GM21515 (cell line): ENCODE results near the gene AMIGO3.
A peak's percentile ranks its signal among the peaks of the same experiment; 100 is the strongest.
"Not testable (repeated sequence)": the region's sequence is repeated elsewhere in the genome, so short reads cannot be mapped to it uniquely, and the experiment has no call there.

Experiments used
- ATAC-seq: cut with Tn5 transposase; IDR thresholded peaks from one replicate; pipeline ENCODE4 v1.9.1; 2021; ENCODE audit not compliant: unreplicated experiment

The AMIGO3 gene

DNA sequence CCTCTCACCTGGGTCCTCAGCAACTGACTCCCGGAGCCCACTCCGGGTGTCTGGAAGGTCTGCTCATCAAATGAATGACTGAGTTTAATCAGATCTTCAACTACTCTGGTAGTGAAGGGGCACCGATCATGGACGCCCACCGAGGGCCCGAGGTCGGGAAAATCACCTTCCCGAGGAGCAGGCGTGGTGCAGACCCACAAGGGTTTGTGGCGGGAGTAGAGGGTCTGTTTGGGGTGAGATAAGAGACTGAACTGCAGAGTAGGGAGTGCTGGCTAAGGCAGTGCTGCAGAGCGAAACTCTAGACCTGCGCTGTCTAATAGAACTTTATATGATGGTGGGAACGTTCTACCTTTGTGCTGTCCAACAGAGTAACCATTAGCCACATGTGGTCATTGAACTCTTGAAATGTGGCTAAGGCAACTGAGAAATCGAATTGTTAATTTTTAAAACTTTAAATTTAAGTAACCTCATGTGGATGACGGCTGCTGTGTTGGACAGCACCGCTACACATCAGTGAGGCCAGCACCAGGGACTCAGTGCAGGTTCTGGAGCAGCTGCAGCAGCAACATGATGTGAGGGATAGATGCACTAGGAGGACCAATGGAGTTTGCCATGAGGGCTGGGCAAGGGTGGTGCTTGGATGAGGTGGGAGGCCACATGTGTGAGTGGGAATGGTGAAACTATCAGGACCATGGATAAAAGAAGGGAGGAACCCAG lies 29.4 kb downstream of the AMIGO3 start:
- not testable (repeated sequence) for ATAC-seq

DNA sequence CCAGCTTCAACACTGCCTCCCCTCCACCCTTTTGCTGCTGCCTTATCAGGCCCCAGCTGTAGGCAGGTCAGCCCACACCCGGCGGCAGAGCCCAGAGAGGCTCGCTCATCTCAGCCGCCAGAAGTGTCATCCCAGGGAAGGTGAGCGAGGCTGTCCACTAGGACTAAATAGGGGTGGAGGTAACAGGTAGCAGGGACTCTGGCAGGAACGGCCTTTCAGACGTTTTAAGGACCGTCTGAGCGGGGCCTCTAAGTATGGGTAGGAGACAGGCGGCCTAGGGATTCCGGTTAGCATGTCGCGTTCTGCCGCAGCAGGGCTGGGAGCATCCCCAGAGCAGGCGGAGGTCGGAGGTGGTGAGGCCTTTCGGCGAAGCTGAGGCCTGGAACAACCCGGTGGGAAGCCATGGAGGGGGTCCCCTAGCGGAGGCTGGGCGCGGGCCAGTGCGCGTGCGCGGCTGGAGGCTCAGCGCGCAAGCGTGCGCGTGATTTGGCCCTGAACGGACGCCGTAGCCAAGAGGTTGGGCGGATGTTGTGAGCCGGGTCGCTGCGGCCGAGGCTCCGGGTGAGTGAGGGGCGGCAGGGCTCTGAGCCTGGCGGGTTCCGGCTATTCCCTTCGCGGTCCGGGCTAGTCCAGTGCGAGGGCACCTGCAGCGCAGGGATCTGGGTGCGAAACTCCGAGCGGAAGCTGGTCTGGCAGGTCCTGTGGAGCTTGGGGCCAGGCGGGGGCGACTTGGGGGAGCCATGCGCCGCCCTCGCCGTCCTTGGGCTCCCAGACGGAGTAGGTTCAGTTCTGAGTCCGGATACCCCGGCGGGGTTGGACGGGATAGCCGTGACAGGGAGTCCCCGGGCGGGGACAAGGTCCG lies 30.2 kb downstream of the AMIGO3 start, which contains the start of the genes MST1 and RNF123:
MST1 (minus strand) TSS at position 429 of the 862 bp plus-strand sequence. CDS start 783 bp downstream, outside the sequence.
RNF123 (plus strand) TSS at position 512 of the 862 bp plus-strand sequence. CDS start 1,609 bp downstream, outside the sequence.
- ATAC-seq: peak; percentile 49

DNA sequence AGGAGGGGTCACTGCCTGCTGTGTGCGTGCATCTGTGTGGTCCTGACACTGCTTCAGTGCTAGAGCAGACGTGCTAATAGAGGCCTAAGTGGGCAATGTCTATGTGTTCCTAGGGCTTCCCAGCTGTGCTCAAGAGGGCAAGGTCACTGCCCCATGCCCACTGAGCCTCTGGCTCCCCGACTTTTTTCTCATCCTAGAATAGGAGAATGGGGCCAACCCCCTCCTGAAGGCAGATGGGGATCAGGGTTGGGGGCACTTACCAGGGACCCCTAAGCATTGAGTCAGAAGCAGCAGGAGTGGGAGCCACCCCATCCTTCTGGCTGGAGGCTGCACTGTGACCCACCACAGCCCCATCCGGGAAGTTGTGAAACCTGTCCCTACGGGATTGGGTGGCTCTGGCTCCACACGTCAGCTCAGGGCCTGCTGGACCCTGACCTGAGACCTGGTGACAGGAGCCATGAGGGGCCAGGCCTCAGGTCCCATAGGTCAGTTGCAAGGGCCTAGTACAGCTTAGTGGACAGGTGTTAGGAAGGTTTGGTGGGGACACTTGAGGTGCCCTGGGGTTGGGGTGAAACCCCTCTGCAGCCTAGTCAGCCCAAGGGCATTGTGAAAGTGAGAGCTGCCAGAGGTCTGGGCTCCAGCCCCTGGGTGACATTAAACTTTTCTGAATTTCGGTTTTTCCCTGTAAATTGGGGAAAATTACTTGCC lies 31.0 kb downstream of the AMIGO3 start:
- ATAC-seq: peak; percentile 4

DNA sequence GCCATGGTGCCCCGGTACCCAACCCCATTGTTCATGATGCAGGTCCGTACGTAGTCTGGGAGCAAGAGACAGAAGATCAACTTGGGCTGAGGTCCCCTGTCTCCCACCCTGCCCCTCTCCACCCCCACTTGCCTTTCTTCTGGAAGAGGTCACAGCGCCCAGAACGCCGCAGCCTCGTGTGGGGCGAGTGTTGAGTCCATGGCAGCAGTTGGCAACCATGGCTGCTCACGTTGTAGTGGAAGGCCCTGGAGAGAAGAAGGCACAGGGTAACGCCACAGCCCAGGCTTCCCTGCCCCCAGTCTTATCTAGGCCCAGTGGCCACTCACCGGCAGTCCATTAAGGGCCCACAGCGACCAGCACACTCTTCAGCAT lies 32.1 kb downstream of the AMIGO3 start:
- not testable (repeated sequence) for ATAC-seq

DNA sequence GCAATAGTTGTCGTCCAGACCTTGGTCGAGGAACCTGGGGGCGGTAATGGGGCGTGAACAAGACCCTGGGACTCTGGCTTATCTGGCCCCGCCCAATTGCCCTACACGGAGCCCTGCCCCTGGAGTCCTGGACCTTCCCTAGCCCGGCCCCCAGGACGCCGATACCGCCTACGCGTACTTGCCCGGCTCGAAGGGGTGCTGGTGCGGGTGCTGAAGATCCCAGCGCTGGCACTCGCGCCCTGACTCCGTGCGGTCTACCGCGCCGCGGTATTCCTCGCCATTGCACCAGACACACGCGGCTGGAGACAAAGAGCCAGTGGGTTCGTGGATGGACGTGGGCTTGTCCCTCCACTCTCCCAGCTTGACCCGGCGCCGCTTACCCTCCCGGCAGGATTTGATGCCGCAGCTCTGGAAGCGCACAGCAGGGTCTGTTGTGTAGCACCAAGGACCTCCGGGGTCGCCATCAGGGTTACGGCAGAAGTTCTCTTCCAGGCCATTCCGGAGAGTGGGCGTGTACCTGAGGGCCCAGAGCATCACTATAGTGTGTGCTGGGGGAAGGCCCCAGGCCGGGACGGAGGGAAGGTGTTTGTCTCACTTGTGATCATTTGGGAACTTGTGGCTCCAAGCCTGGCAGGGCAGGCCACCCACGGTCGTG lies 32.6 kb downstream of the AMIGO3 start:
- ATAC-seq: not testable (repeated sequence)

DNA sequence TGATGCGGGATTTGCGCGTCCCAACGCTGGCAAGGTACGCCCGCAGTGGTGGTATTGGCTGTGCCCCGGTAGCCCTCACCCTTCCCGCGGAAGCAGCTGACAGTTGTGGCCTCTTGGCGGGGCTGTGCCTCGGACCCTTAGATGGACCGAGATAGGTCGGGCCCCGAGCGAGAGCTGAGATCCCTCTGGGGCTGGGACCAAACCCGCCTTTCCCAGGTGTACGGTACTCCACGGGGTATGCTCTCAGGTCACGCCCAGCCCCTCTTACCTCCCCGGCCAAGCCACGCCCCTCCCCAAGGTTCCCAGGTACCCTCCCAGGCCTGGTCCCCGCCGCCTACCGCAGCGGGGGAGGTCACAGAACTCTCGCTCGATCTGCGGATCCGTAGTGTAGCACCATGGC lies 33.1 kb downstream of the AMIGO3 start:
- ATAC-seq: not testable (repeated sequence)

DNA sequence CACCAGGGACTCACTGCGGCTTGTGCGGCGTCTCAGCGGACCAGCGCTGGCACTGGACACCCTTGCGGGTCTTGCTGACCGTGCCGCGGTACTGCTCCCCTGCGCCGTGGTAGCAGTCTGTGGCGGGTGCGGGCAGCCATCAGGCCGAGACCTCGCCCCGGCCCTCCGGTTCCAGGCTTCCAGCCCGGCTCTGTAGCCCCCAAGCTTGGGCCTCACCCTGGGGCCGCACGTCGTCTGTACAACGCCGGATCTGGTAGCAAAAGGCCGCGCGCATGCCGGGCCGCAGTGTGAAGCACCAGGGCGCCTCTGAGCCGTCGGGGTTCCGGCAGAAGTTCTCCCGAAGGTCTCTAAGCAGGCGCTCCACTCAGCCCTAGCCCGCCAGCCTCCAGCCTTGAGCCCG lies 33.6 kb downstream of the AMIGO3 start:
- ATAC-seq: not testable (repeated sequence)

DNA sequence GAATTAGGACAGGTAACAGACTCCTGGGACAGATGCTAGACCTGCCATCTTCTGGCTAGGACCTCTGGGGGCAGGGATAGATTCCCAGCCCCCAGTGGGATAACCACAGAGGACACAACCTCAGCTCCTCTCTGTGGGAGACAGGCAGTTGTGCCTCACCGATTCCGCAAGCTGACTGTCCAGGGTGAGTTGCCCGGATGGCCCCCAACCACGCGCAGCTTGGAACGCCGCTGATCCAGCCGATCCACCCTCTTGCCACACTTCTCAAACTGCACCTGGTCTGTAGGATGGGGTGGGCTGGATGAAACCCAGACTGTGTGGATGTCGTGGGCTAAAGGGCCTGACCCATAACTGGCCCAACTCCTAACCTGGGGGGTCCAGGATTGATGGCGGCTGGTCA lies 34.4 kb downstream of the AMIGO3 start:
- ATAC-seq: not testable (repeated sequence)

DNA sequence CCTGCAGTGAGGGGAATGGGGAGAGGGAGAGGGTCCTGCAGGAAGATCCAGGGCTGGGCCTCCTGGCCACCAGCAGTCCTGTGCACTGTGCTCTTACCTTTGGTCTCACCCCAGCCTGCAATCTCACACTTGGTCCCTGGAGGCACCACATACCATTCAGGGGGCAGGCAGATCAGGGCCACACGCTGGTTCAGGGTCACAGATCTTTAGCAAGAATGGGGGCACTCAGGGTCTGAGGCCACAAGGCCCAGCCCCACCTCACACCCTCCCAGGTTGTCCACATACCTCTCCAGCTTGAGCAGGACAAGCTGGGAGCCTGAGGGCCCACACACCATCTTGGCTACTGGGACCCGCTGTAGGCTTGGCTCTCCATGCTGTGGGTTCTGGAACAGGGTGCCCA lies 35.0 kb downstream of the AMIGO3 start:
- not testable (repeated sequence) for ATAC-seq

DNA sequence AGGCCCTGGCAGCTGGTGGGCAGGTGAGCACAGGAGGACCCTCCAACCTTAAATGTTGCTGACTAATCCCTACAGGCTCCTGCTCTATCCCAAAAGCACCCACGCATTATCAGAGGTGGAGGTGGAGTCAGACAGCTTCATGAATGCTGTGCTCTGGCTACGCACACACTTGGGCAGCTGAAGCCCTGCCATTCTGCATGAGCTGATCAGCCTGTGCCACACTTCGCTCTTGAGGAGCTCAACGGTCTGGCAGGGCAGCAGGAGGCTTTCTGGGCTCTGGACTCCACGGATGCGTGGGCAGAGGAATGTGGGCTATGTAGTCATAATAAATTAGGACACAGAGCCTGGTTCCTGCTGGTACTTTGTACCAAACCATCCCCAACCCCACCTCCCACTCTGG lies 36.3 kb downstream of the AMIGO3 start:
- ATAC-seq: no peak

DNA sequence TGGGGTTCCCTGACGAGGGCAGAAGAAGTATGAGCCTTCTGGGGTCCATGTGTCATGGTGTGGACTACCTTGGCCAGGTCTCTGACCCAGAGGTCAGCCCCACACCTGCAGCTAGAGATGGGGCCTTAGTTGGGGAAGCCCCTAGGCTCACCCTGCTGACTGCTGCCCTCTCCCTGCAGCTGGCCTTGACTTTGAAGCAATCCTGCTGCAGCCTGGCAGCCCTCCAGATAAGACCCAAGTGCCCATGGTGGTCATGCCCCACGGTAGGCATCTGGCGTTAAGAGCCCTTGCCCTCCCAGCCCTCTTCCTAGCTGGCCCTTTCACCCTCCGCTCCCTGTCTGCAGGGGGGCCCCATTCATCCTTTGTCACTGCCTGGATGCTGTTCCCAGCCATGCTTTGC lies 37.9 kb downstream of the AMIGO3 start:
- ATAC-seq: no peak

DNA sequence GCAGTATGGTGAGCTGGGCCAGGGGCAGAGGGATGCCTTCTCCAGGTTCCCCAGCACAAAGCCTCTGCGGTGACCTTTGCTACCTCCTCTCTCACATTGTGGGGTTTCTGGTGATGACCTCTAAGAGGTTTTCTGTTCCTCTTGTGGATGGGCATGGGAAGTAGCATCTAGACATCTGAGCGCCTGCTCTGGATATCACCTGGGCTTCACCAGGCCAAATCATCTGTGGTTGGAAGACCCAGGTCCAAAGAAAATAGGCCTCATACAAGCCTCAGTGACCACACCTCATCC lies 38.3 kb downstream of the AMIGO3 start:
- ATAC-seq: no peak

DNA sequence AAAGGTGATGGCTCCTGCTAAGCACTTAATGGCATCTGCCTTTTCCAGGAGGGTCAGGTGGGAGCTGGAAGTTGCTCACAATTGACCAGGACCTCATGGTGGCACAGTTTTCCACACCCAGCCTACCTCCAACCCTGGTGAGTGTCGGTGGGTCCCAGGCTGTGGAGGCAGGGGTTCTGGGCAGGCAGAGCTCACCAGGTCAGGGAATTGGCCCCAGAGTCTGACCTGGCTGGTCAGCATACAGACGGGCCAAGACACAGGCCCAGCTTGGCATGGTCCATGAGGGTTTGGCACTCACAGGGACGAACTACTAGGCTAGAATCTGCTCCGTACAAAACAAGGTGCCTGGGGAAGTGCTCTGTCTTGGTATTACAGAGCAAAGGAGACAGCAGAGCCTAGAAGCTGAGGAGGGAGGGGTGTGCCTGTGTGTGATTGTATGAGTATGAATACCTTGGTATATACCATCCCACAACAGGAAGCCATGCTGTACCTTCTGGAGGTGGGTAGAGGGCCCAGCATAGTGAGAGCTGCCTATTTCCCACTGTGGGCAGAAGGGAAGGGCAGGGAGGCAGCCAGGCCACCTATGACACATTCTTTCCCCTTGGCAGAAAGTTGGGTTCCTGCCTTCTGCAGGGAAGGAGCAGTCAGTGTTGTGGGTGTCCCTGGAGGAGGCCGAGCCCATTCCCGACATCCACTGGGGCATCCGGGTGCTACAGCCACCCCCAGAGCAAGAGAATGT lies 38.8 kb downstream of the AMIGO3 start:
- no peak for ATAC-seq

DNA sequence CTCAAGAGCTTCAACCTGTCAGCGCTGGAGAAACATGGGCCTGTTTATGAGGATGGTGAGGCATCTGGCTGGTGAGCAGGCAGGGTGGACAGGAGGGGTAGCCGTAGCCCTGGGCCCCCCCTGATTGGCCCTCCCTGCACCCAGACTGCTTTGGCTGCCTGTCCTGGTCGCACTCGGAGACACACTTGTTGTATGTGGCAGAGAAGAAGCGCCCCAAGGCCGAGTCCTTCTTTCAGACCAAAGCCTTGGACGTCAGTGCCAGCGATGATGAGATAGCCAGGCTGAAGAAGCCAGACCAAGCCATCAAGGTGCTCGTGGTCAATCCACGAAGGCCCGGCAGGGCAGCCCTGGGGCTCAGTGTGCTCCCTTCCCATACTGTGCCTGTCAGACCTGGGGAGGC lies 43.6 kb downstream of the AMIGO3 start:
- ATAC-seq: no peak

DNA sequence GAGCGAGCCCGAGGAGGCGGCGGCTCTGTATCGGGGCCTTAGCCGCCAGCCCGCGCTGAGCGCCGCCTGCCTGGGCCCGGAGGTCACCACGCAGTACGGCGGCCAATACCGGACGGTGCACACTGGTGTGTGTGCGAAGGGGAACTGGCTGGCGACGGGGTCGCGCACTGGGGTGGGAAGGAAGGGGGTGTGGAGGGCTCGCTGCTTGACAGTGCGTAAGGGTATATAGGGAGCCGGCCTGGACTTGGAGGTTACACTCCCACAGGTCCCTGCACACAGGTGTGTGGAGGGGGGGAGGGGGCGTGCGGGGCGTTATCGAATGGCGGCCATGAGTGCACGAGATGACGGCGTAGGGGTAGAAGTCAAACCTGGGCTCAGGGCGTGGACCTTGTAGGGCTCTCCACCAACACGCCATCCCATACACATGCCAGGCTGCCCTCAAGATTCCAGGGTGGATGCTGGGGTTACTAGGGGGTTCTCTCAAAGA lies 44.9 kb downstream of the AMIGO3 start:
- ATAC-seq: peak; percentile 18

DNA sequence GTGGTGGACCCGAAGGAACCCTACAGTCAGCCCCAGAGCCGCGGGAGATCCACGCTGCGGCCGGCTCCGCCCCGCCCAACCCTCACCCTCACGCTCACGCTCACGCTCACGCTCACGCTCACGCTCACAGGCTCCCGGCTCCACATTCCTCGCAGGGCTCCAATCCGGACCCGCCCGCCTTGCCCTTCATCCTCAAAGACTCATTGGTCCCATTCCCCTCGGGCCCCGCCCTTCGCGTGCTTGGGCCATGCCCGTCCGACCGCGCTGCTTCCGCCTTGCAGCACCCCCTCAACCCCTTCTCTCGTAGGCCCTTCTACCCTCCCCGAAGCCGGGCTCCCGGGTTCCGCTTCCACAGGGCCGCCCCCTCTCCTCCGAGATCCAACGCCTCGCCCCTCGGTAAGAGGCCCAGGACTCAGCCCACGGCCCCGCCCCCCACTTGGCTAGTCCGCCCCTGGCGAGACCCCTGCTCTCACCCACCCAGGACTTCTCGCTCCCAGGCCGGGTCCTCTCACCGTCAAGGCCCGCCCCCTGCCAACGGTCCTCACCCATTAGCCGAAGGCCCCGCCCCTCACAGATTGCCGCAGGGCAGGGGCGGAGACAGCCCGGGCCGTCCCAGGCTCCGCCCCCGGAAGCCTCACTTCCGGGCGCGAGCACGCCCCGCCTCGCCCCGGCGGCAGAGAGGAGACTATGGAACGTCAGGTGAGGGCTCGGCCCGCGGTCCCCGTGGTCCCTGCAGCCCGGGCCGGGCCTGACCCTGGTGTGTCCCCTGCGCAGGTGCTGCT lies 45.6 kb downstream of the AMIGO3 start, which contains the start of gene APEH:
APEH (plus strand) TSS at position 637 of the 782 bp plus-strand sequence; CDS start at position 688, 51 bp downstream.
- peak; percentile 72 for ATAC-seq

DNA sequence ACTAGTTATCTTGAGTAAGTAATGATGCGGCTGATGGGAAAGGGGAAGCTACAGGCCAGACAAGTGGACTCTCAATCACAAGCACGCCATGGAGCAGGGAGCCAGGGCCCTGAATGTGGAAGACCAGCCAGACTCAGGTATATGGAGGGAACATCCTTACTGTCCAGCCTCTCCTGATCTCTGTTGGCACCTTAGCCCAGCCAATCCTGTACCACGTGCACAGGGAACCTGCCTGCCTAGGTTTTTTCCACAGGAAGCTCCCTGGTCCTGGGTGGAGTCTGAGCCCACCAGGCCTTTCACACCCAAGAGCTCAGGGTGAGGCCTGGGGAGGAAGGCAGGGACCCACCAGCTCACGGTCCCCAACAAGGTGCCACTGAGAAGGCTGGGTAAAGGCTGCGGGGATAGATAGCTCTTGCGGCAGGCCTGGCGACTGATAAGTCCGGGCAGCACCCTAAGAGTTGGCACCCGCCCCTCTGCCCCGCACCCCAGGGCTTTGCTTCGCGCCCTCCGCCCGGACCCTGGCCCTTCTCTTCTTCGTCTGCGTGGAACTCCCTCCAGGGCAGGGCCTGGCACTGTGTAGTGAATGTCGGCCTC lies 46.3 kb downstream of the AMIGO3 start:
- no peak for ATAC-seq

DNA sequence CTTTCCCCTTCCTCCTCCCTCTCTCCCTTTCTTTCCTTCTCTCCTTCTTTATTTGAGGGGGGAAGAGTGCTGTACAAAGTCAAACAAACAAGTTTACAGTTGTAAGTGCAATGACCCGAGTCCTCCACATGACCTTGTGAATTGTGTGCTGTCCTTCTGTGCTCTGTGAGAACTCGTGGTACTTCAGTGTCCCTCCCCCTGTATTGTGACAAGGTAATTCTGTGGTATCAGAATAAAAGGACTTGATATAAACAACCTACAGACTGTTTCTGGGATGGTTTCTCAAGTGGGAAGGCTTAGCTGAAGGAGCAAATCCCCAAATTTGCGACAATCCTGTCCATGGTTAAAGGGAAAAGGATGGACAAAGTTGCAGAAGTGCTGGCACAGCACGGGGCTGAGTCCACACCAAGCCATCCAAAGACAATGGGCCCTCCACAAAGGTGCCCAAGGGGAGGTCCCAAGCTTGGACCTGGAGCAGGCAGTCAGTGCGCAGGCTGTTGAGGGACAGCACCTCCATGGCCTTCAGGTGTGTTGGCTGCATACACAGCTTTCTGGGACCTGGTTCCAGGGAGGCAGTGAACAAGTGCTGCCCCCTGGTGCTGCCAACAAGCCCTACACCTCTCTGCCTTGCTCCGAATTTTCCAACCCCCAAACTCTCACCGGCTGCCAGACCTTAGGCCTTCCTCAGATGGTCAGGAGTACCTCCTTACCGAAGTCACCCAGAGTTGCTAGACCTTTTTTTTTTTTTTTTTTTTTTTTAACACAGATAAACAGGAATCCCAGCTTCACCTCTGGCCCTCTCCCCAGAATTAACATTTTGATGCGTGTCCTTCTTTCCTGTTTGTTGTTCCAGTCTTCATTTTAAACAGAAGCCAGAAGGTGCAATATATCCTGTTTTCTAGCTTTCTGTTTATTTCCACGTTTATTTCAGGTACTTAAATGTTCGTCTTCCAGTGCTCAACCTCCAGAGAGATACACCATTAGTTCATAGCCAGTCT lies 47.9 kb downstream of the AMIGO3 start:
- no peak for ATAC-seq
